Prostate gland (tissue), 2 donors: ENCODE data around the gene PRKAG2. TPM values are rescaled to one million over a fixed set of nuclear protein-coding genes. Genes with fewer than 3 reads are reported as not detected.

Source experiments
- DNase-seq: peaks from one replicate; pipeline ENCODE4 v3.0.0-alpha.2; 2019; ENCODE audit warnings: low spot score
- H3K27ac ChIP-seq, 2 donors: fragments of 200-600 bp; sonication (generic); 2 replicates each; pipeline ENCODE4 v1.5.1; 2017 to 2019
- H3K27me3 ChIP-seq: fragments of 200-600 bp; sonication (generic); replicated peaks from 2 replicates; pipeline ENCODE4 v1.5.1; 2019; ENCODE audit not compliant: insufficient read depth
- H3K36me3 ChIP-seq, 2 donors: fragments of 200-600 bp; sonication (generic); 1 replicate in 1 of 2; 2 replicates in 1 of 2; pipeline versions ENCODE4 v1.5.1 to v1.8.1; 2017 to 2019
- H3K4me1 ChIP-seq: fragments of 200-600 bp; sonication (generic); replicated peaks from 2 replicates; pipeline ENCODE4 v1.5.1; 2019
- H3K4me3 ChIP-seq, 2 donors: fragments of 200-600 bp; sonication (generic); 2 replicates each; pipeline ENCODE4 v1.5.1; 2017 to 2019
- H3K9me3 ChIP-seq: fragments of 200-600 bp; sonication (generic); 2 replicates; pipeline ENCODE4 v1.5.1; 2017
- POLR2A ChIP-seq: fragments of 450-650 bp; IDR thresholded peaks from one replicate; pipeline ENCODE4 v1.6.1; 2016; ENCODE audit warnings: antibody characterized with exemption, mild to moderate bottlenecking
- POLR2AphosphoS5 ChIP-seq: sonication (generic); formaldehyde crosslinking; IDR thresholded peaks from one replicate; pipeline ENCODE4 v1.6.1; 2017; ENCODE audit warnings: antibody characterized with exemption
- WGBS: methylation state at CpG from one replicate; pipeline ENCODE4 v1.1.5; 2018; 5-methylcytosine and 5-hydroxymethylcytosine counted together
- intact Hi-C: fragments of 100-400 bp; cut with DNase I; formaldehyde crosslinking; loops from one replicate; pipeline ENCODE4 v1.14.2; 2022
- total RNA-seq, 2 donors: library from RNA; depleted of rRNA; stranded (reverse); fragments of >200 nt; gene quantifications; one replicate each; pipeline ENCODE4 v1.1.0, GENCODE V29; 2016
- TF ChIP-seq, protein P1 (sequence below), 4 experiments: fragments of 200-600 bp in 2 of 4; fragments of 450-650 bp in 2 of 4; sonication (generic) in 2 of 4; IDR thresholded peaks; 1 replicate in 3 of 4; 2 replicates in 1 of 4; pipeline ENCODE4 v1.5.1; 2016 to 2019; ENCODE audit warnings: antibody characterized with exemption in 4 of 4, mild to moderate bottlenecking in 2 of 4, moderate library complexity in 2 of 4

The PRKAG2 gene
- total RNA-seq, 2 donors from 2014 or later = 31.6 to 38.1 TPM

DNA sequence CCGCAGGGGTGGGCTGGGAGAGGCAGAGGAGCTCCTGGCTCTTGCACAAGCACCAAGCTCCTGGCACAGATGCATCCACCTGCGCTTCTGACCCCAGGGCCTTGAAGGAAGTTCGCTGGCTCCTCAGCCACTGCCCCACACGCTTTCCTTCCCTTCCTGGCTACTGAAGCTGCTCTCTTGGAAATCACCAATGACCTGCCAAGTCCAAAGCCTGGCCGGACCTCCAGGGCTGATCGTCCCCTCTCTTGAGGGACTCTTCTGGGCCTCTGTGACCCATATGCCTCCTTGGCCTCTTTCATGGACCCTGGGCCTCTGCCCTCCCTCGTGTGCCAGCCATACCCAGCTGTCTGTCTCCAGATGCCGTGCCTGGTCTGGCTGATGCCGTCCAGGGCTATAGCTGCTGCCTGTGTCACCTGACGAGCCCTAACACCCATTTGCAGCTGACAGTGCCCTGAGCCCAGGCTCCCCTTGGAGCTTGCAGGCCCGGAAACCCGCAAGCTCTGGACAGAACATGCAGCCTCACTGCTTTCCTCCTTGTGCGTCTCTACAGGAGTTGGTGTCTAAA, 113.4 kb downstream of the PRKAG2 start:
- H3K4me3 ChIP-seq = no peak overlapping the region
- WGBS = 86% methylated on average over 13 of the region's 13 CpGs
- TF ChIP-seq POLR2AphosphoS5 (no peak), POLR2A (no peak)
- TF ChIP-seq, protein P1, sequence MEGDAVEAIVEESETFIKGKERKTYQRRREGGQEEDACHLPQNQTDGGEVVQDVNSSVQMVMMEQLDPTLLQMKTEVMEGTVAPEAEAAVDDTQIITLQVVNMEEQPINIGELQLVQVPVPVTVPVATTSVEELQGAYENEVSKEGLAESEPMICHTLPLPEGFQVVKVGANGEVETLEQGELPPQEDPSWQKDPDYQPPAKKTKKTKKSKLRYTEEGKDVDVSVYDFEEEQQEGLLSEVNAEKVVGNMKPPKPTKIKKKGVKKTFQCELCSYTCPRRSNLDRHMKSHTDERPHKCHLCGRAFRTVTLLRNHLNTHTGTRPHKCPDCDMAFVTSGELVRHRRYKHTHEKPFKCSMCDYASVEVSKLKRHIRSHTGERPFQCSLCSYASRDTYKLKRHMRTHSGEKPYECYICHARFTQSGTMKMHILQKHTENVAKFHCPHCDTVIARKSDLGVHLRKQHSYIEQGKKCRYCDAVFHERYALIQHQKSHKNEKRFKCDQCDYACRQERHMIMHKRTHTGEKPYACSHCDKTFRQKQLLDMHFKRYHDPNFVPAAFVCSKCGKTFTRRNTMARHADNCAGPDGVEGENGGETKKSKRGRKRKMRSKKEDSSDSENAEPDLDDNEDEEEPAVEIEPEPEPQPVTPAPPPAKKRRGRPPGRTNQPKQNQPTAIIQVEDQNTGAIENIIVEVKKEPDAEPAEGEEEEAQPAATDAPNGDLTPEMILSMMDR (IDR thresholded peaks at IDR 0.05) = no peak
- H3K27me3 ChIP-seq = no peaks in the 10 kb centered on the region
- no peak overlapping the region for H3K27ac ChIP-seq
- intact Hi-C loops = no loop called here
- DNase-seq = no peak
- no peaks in the 10 kb centered on the region for H3K9me3 ChIP-seq
- H3K4me1 ChIP-seq = no peaks in the 10 kb centered on the region
- no peaks in the 10 kb centered on the region for H3K36me3 ChIP-seq

DNA sequence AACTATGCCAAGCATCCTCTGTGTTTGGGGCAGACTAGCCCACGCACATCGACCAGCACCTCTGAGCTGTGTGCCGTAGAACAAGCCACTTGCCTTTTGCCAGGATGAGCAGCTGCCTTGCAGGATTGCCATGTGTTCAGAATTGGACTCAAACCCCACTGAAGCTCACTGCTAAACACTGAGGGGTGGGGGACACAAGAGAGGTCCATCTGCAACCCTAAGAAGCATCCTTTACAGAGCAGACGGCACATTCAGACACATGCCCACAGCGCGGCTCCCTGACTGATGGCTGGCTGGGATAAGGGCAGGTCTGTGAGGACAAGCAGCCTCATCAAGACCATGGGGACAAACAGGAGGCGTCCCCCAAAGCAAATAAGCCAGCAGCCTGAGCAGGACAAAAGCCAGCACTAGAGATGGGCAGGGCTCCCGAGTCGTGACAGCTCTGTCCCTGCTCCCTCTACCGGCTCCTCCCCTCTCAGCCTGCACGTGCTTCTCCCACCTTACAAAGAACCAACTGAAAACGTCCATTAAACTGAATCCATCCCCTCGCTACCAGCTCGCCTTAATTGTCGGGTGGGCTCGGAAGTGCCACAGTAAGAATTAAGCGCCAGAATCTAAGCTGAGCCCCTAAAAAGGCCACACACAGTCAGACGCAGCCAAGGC, 114.2 kb downstream of the PRKAG2 start:
- TF ChIP-seq, protein P1 (IDR thresholded peaks at IDR 0.05) = no peak
- TF ChIP-seq POLR2A (no peak), POLR2AphosphoS5 (no peak)
- H3K27ac ChIP-seq = no peak overlapping the region
- 65% methylated on average over 18 of the region's 18 CpGs for WGBS

DNA sequence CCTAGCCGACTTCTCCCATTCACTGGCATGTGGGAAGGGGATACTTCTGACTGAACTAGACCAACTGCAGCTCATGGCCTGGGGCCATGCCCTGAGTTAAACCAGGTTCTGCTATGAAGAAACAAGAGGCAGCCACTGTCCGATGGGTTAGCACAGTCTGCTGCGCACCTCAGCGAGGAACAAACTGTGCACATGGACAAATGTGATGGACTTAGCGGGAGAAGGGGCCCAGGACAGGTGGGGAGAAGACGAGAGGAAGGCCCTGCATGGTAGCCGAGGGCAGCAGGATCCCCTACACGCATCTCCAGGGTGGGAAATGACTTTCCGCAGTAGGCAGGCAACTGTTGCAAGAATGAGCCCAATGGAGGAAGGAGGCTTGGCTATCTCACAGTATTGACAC, 115.0 kb downstream of the PRKAG2 start:
- TF ChIP-seq, protein P1 (IDR thresholded peaks at IDR 0.05) = no peak
- TF ChIP-seq POLR2A (no peak), POLR2AphosphoS5 (no peak)
- no peaks in the 10 kb centered on the region for H3K9me3 ChIP-seq
- intact Hi-C loops = no loop called here
- DNase-seq = no peak
- no peaks in the 10 kb centered on the region for H3K27me3 ChIP-seq
- no peaks in the 10 kb centered on the region for H3K4me1 ChIP-seq
- no peaks in the 10 kb centered on the region for H3K36me3 ChIP-seq
- no peak overlapping the region for H3K27ac ChIP-seq
- H3K4me3 ChIP-seq = no peak overlapping the region
- WGBS = 95% methylated on average over 9 of the region's 9 CpGs

More for the DNA sequence above, 114.2 kb downstream of the PRKAG2 start:
- no peaks in the 10 kb centered on the region for H3K4me1 ChIP-seq
- no peaks in the 10 kb centered on the region for H3K27me3 ChIP-seq
- no peak overlapping the region for H3K4me3 ChIP-seq
- intact Hi-C loops = no loop called here
- no peaks in the 10 kb centered on the region for H3K36me3 ChIP-seq
- no peak for DNase-seq
- no peaks in the 10 kb centered on the region for H3K9me3 ChIP-seq

DNA sequence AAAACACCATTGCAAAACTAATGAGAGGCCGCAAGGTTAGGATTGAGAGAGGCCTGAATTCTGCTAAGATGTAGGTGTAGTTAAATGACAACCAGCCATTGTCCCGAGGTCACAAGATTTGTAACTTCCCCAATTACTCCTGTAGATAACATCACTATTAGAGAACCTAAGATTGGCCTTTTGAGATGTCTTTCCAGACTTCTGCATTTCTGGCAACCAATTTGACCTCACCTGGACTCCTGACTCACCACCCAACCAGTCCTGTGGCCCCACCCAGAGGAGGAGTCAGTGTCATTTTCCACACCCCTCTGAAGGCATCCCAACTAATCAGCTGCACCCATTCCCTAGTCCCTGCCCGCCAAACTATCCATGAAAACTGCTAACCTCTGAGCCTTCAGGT, 115.7 kb downstream of the PRKAG2 start:
- intact Hi-C loops = no loop called here
- no peak for TF ChIP-seq POLR2A
- TF ChIP-seq, protein P1 (IDR thresholded peaks at IDR 0.05) = no peak
- TF ChIP-seq POLR2AphosphoS5 = no peak
- H3K27me3 ChIP-seq = no peaks in the 10 kb centered on the region
- no peak overlapping the region for H3K4me3 ChIP-seq
- H3K9me3 ChIP-seq = no peaks in the 10 kb centered on the region
- H3K27ac ChIP-seq = no peak overlapping the region
- H3K4me1 ChIP-seq = no peaks in the 10 kb centered on the region
- WGBS = 82% methylated on average over 3 of the region's 3 CpGs
- no peaks in the 10 kb centered on the region for H3K36me3 ChIP-seq
- no peak for DNase-seq

DNA sequence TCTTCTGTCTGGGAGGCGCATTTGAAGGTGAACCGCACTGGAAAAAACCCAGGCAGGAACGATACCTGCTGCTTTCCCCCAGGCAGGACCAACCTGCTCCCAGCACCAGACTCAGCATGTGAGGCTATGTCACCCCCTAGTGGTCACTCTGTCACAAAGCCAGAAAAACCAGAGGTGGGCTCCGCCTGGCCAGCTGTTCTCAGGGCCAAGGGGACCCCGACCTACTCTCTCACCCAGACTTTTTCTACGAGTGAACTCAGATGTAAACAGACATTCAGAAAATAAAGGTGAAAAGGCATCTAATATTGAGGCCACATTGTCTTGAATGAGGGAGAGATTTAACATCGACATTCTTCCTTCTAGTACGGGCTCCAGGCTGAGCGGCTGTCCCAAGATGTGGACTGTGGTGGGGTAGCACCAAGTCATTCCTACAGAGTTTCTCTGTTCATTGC, 117.3 kb downstream of the PRKAG2 start:
- Histone ChIP-seq H3K27ac (no peak overlapping the region), H3K4me1 (peaks cover 5% of the 10 kb centered on the region), H3K9me3 (no peaks in the 10 kb centered on the region), H3K4me3 (no peak overlapping the region), H3K27me3 (no peaks in the 10 kb centered on the region), H3K36me3 (no peaks in the 10 kb centered on the region)
- 46% methylated on average over 9 of the region's 9 CpGs for WGBS
- peak; percentile 63 for DNase-seq
- intact Hi-C loops = loop anchor here (2.0 to 5.0 kb wide), 6 partner anchors 62 to 393 kb away; partner anchors contain the start of gene RHEB
- peak; percentile 43 for TF ChIP-seq POLR2AphosphoS5
- no peak for TF ChIP-seq POLR2A
- TF ChIP-seq, protein P1 (IDR thresholded peaks at IDR 0.05) = peak; percentile 73 to 88 (median 80)
